K562 (cell line): ENCODE data around the gene GRB10. TPM values are rescaled to one million over a fixed set of nuclear protein-coding genes. Genes with fewer than 3 reads are reported as not detected.

Source experiments
- ATAC-seq: fragments of 200-7000 bp; cut with Tn5 transposase; 3 replicates; pipeline ENCODE4 v1.9.1; 2020; ENCODE audit warnings: moderate library complexity
- BruUV-seq: library from RNA; stranded (reverse); fragments of 400-500 nt; replicated peaks from 2 replicates; lab custom pipeline; 2021; lab: Mats Ljungman, UMichigan
- CTCF ChIA-PET: fragments of 300-600 bp; formaldehyde crosslinking; extraction: SDS; loops from one replicate; lab custom pipeline; 2021; ENCODE audit warnings: low intra/inter-chr PET ratio; lab: Yijun Ruan, JAX
- POLR2A ChIA-PET: fragments of 300-600, 350-650 bp; sonication (Branson Sonifier 250); formaldehyde crosslinking; extraction: SDS; loops from one replicate; lab custom pipeline; 2021; ENCODE audit warnings: antibody characterized with exemption, inconsistent platforms; lab: Yijun Ruan, JAX
- DNase-seq, 4 experiments: peaks; one replicate each; pipeline versions ENCODE4 v3.0.0 to v3.0.0-alpha.2; 2011 to 2018; ENCODE audit warnings: low spot score in 3 of 4, mixed read lengths in 3 of 4; ENCODE audit errors: extremely low read depth in 1 of 4
- FAIRE-seq: peaks from 2 replicates; lab custom pipeline; 2011; peaks lifted over from hg19 to GRCh38; lab: Jason Lieb, UNC
- H2AFZ ChIP-seq: 2 replicates; pipeline ENCODE4 v1.6.0; 2011; ENCODE audit warnings: low read depth, low read length, control low read depth, inconsistent platforms
- H3K27ac ChIP-seq: fragments of 200-600 bp; 3 replicates; pipeline ENCODE4 v1.8.0; 2011; ENCODE audit warnings: low read depth, mild to moderate bottlenecking, control low read depth, inconsistent platforms, low read length, moderate library complexity, mixed read lengths; ENCODE audit errors: extremely low read depth
- H3K27me3 ChIP-seq, 2 experiments: fragments of 300-600 bp in 1 of 2; 2 replicates in 1 of 2; 3 replicates in 1 of 2; pipeline versions ENCODE4 v1.6.0 to v1.8.0; 2011; ENCODE audit warnings: inconsistent platforms in 2 of 2, low read length in 2 of 2, mild to moderate bottlenecking in 1 of 2, mixed read lengths in 1 of 2, moderate library complexity in 1 of 2; ENCODE audit not compliant: control insufficient read depth in 2 of 2, insufficient read depth in 2 of 2
- H3K36me3 ChIP-seq: fragments of 300-600 bp; 3 replicates; pipeline ENCODE4 v1.8.0; 2011; ENCODE audit warnings: mild to moderate bottlenecking, low read length, inconsistent platforms; ENCODE audit not compliant: control insufficient read depth, insufficient read depth
- H3K4me1 ChIP-seq, 2 experiments: fragments of 200-600 bp in 1 of 2; replicated peaks in 1 of 2; 2 replicates in 1 of 2; 3 replicates in 1 of 2; pipeline versions ENCODE4 v1.5.1 to v1.8.0; 2011; ENCODE audit warnings: inconsistent platforms in 2 of 2, low read length in 2 of 2, mild to moderate bottlenecking in 1 of 2, mixed read lengths in 1 of 2, moderate library complexity in 1 of 2; ENCODE audit not compliant: control insufficient read depth in 2 of 2, insufficient read depth in 2 of 2
- H3K4me2 ChIP-seq: 2 replicates; pipeline ENCODE4 v1.6.1; 2011; ENCODE audit warnings: low read length, control low read depth, inconsistent platforms, mixed read lengths; ENCODE audit not compliant: insufficient read depth
- H3K4me3 ChIP-seq: fragments of 200-600 bp; sonication (generic), shearing (Covaris generic); 2 replicates; pipeline ENCODE4 v1.5.1; 2016; ENCODE audit warnings: control low read depth, inconsistent platforms
- H3K79me2 ChIP-seq: fragments of 200-600 bp; 3 replicates; pipeline ENCODE4 v1.8.0; 2011; ENCODE audit warnings: low read length, inconsistent platforms; ENCODE audit not compliant: control insufficient read depth, insufficient read depth
- H3K9ac ChIP-seq, 2 experiments: 2 replicates each; pipeline versions ENCODE4 v1.6.0 to v1.6.1; 2011; ENCODE audit warnings: low read depth in 2 of 2, low read length in 2 of 2, control low read depth in 1 of 2, inconsistent platforms in 1 of 2, mild to moderate bottlenecking in 1 of 2, mixed read lengths in 1 of 2; ENCODE audit not compliant: insufficient read depth in 1 of 2
- H3K9me1 ChIP-seq: one replicate; pipeline ENCODE4 v1.6.0; 2011; ENCODE audit warnings: inconsistent platforms, mild to moderate bottlenecking, low read length, moderate library complexity; ENCODE audit not compliant: control insufficient read depth, insufficient read depth
- H3K9me3 ChIP-seq: replicated peaks from 2 replicates; pipeline ENCODE4 v1.5.1; 2011; ENCODE audit warnings: low read depth, low read length, inconsistent platforms; ENCODE audit not compliant: control insufficient read depth, insufficient read depth
- H4K20me1 ChIP-seq: replicated peaks from 2 replicates; pipeline ENCODE4 v1.6.1; 2011; ENCODE audit warnings: low read length, inconsistent platforms, mixed read lengths; ENCODE audit not compliant: control insufficient read depth, insufficient read depth
- CHCHD3 ChIP-seq: fragments of 250-450 bp; sonication (Bioruptor Pico); IDR thresholded peaks from 2 replicates; pipeline ENCODE4 v2.1.2; 2022; ENCODE audit warnings: mild to moderate bottlenecking
- FOXP4 ChIP-seq: sonication (generic); formaldehyde crosslinking; IDR thresholded peaks from 2 replicates; pipeline ENCODE4 v1.8.0; 2022; ENCODE audit warnings: mild to moderate bottlenecking, missing genetic modification reagents, borderline replicate concordance
- HDAC2 ChIP-seq: fragments of 450-650 bp; IDR thresholded peaks from 2 replicates; pipeline ENCODE4 v1.6.1; 2016; ENCODE audit warnings: mild to moderate bottlenecking
- HNRNPUL1 ChIP-seq: fragments of 200-400 bp; formaldehyde crosslinking; IDR thresholded peaks from 2 replicates; pipeline ENCODE4 v1.6.1; 2017; ENCODE audit warnings: low read length
- KLF6 ChIP-seq: fragments of 250-450 bp; sonication (Bioruptor Pico); IDR thresholded peaks from 2 replicates; pipeline ENCODE4 v1.4.0; 2020; ENCODE audit warnings: mild to moderate bottlenecking, moderate library complexity, borderline replicate concordance
- MITF ChIP-seq: IDR thresholded peaks from 2 replicates; pipeline ENCODE4 v1.6.1; 2014; ENCODE audit warnings: antibody characterized with exemption
- PTBP1 ChIP-seq: fragments of 200-400 bp; formaldehyde crosslinking; IDR thresholded peaks from 2 replicates; pipeline ENCODE4 v1.6.1; 2017; ENCODE audit warnings: low read depth, low read length
- RFX7 ChIP-seq: fragments of 250-450 bp; sonication (Bioruptor Pico); IDR thresholded peaks from 2 replicates; pipeline ENCODE4 v1.5.1; 2021; ENCODE audit warnings: mild to moderate bottlenecking
- XRCC4 ChIP-seq: IDR thresholded peaks from one replicate; pipeline ENCODE4 v1.6.1; 2011; ENCODE audit not compliant: insufficient read depth, insufficient read length; ENCODE audit errors: extremely low read depth
- ZC3H8 ChIP-seq: fragments of 450-650 bp; IDR thresholded peaks from 2 replicates; pipeline ENCODE4 v1.6.1; 2017
- ZNF140 ChIP-seq: fragments of 250-450 bp; sonication (Bioruptor Pico); IDR thresholded peaks from 2 replicates; pipeline ENCODE4 v1.8.0; 2021; ENCODE audit warnings: moderate library complexity, mild to moderate bottlenecking, inconsistent platforms
- ZNF408 ChIP-seq: fragments of 250-450 bp; sonication (Bioruptor Pico); IDR thresholded peaks from 2 replicates; pipeline ENCODE4 v1.4.0; 2020; ENCODE audit warnings: low read depth, mild to moderate bottlenecking, moderate library complexity
- ZNF444 ChIP-seq: fragments of 250-450 bp; sonication (Bioruptor Pico); IDR thresholded peaks from 2 replicates; pipeline ENCODE4 v1.4.0; 2020; ENCODE audit warnings: mild to moderate bottlenecking, moderate library complexity
- WGBS: fragments of 100-300 bp; shearing (Covaris generic); methylation state at CpG from one replicate; pipeline ENCODE4 v1.1.6; 2016; ENCODE audit warnings: low coverage, mixed read lengths; ENCODE audit not compliant: insufficient coverage; ENCODE audit errors: missing lambda C conversion rate; 5-methylcytosine and 5-hydroxymethylcytosine counted together
- in situ Hi-C: fragments of 300-500 bp; cut with MboI; formaldehyde crosslinking; loops from 4 replicates; pipeline ENCODE4 v1.15.0; 2018; ENCODE audit warnings: inconsistent platforms, mixed read lengths
- intact Hi-C: fragments of 100-400 bp; cut with micrococcal nuclease; formaldehyde crosslinking; loops from 2 replicates; pipeline ENCODE4 v1.14.2; 2022
- polyA plus RNA-seq, 8 experiments: library from polyadenylated mRNA; depleted of rRNA in 4 of 8; stranded (reverse) in 5 of 8; unstranded in 3 of 8; fragments of >200 nt; fragmentation: Nextera tagmentation in 2 of 8; fragmentation: Illumina TruSeq in 1 of 8; extraction: Ambion mirVana in 2 of 8; extraction: Trizol in 1 of 8; gene quantifications; 2 replicates each; pipeline versions ENCODE4 v1.2.1 to v1.2.3, GENCODE V29; 2011 to 2014; ENCODE audit warnings: inconsistent platforms in 1 of 8, missing spikeins in 1 of 8
- total RNA-seq, 7 experiments: library from RNA; depleted of rRNA in 6 of 7; stranded (reverse); fragments of >200 nt in 6 of 7; fragmentation: Illumina TruSeq in 2 of 7; extraction: Trizol in 2 of 7; gene quantifications; 2 replicates each; pipeline versions ENCODE4 v1.2.1 to v1.2.3, GENCODE V29; 2011 to 2021; ENCODE audit warnings: low replicate concordance in 1 of 7

The GRB10 gene
- total and polyA plus RNA-seq, 9 of the 15 experiments (the other 6 are each of a cell fraction or from before 2014, with no cell fraction given) = 8.9 to 88.5 (median 40.7) TPM

GRCh38 chr7:50594734-50595485 is 187.8 kb downstream of the GRB10 start (continued):
- no peak for TF ChIP-seq XRCC4
- no peak for TF ChIP-seq KLF6 (CRISPR knock-in tag)
- no peak for TF ChIP-seq ZNF140 (CRISPR knock-in tag)
- TF ChIP-seq ZNF408 (CRISPR knock-in tag) = no peak
- TF ChIP-seq HNRNPUL1 = no peak
- TF ChIP-seq FOXP4 (CRISPR knock-in tag) = no peak
- TF ChIP-seq, all 486 proteins: peak for 0

GRCh38 chr7:50594136-50594535 is 188.6 kb downstream of the GRB10 start:
- intact Hi-C loops (no loop called here), in situ Hi-C loops (no loop called here)
- ChIA-PET POLR2A (no interaction called here), CTCF (no interaction called here)
- Histone ChIP-seq H3K9me3 (no peaks in the 10 kb centered on the region), H3K36me3 (peaks cover 47% of the 10 kb centered on the region), H3K27ac (no peak overlapping the region), H3K4me1 (no peaks in the 10 kb centered on the region), H3K27me3 (no peaks in the 10 kb centered on the region), H4K20me1 (no peaks in the 10 kb centered on the region; the same call in 1 of the 2 replicates), H3K9ac (no peak overlapping the region), H3K79me2 (no peaks in the 10 kb centered on the region), H2AFZ (no peak overlapping the region), H3K9me1 (no peaks in the 10 kb centered on the region), H3K4me3 (no peak overlapping the region), H3K4me2 (no peak overlapping the region)
- ATAC-seq (no peak), FAIRE-seq (no peak), DNase-seq (no peak)
- WGBS = 75% methylated on average over 4 of the region's 4 CpGs
- no TSS peak for BruUV-seq
- TF ChIP-seq CHCHD3 (CRISPR knock-in tag) = no peak
- TF ChIP-seq RFX7 (CRISPR knock-in tag) = no peak
- no peak for TF ChIP-seq PTBP1
- no peak for TF ChIP-seq ZNF444 (CRISPR knock-in tag)
- TF ChIP-seq MITF = no peak
- no peak for TF ChIP-seq HDAC2
- no peak for TF ChIP-seq ZC3H8
